K562 (cell line): ENCODE measurements around the gene BAIAP2. TPM values are rescaled to one million over a fixed set of nuclear protein-coding genes. Genes with fewer than 3 reads are reported as not detected.

ENCODE experiments used
- CHD2 ChIP-seq: IDR thresholded peaks from 2 replicates; pipeline ENCODE4 v1.6.1; 2011; ENCODE audit warnings: low read depth, low read length
- CTBP1 ChIP-seq: fragments of 450-650 bp; IDR thresholded peaks from 2 replicates; pipeline ENCODE4 v1.6.1; 2016; ENCODE audit warnings: borderline replicate concordance
- DACH1 ChIP-seq: fragments of 450-650 bp; IDR thresholded peaks from 2 replicates; pipeline ENCODE4 v1.6.1; 2018; ENCODE audit not compliant: partially characterized antibody
- HDAC1 ChIP-seq, 2 experiments: fragments of 450-650 bp; IDR thresholded peaks; 2 replicates each; pipeline ENCODE4 v1.6.1; 2016 to 2017; ENCODE audit warnings: inconsistent platforms in 1 of 2, mild to moderate bottlenecking in 1 of 2, moderate library complexity in 1 of 2
- HMG20B ChIP-seq: fragments of 250-450 bp; sonication (Bioruptor Pico); IDR thresholded peaks from 2 replicates; pipeline ENCODE4 v1.5.0; 2021; ENCODE audit warnings: mild to moderate bottlenecking
- KLF13 ChIP-seq: fragments of 450-650 bp; IDR thresholded peaks from 2 replicates; pipeline ENCODE4 v1.6.1; 2016; ENCODE audit warnings: missing genetic modification characterization, low read depth, mild to moderate bottlenecking, missing compliant biosample characterization, moderate library complexity, borderline replicate concordance
- SAFB ChIP-seq: fragments of 200-400 bp; formaldehyde crosslinking; IDR thresholded peaks from 2 replicates; pipeline ENCODE4 v1.6.1; 2017; ENCODE audit warnings: low read depth, low read length, borderline replicate concordance
- ZNF764 ChIP-seq: fragments of 250-450 bp; sonication (Bioruptor Pico); IDR thresholded peaks from 2 replicates; pipeline ENCODE4 v1.4.0; 2020; ENCODE audit warnings: low read depth, mild to moderate bottlenecking, moderate library complexity
- polyA plus RNA-seq, 8 experiments: library from polyadenylated mRNA; depleted of rRNA in 4 of 8; stranded (reverse) in 5 of 8; unstranded in 3 of 8; fragments of >200 nt; fragmentation: Nextera tagmentation in 2 of 8; fragmentation: Illumina TruSeq in 1 of 8; extraction: Ambion mirVana in 2 of 8; extraction: Trizol in 1 of 8; gene quantifications; 2 replicates each; pipeline versions ENCODE4 v1.2.1 to v1.2.3, GENCODE V29; 2011 to 2014; ENCODE audit warnings: inconsistent platforms in 1 of 8, missing spikeins in 1 of 8
- total RNA-seq, 7 experiments: library from RNA; depleted of rRNA in 6 of 7; stranded (reverse); fragments of >200 nt in 6 of 7; fragmentation: Illumina TruSeq in 2 of 7; extraction: Trizol in 2 of 7; gene quantifications; 2 replicates each; pipeline versions ENCODE4 v1.2.1 to v1.2.3, GENCODE V29; 2011 to 2021; ENCODE audit warnings: low replicate concordance in 1 of 7
- TF ChIP-seq, protein P1 (sequence below), 2 experiments: fragments of 450-650 bp in 1 of 2; sonication (generic) in 1 of 2; formaldehyde crosslinking; conservative IDR thresholded peaks; 2 replicates each; pipeline versions ENCODE4 v1.4.0 to v1.8.1; 2020 to 2022; ENCODE audit warnings: mild to moderate bottlenecking in 1 of 2, missing genetic modification reagents in 1 of 2
- TF ChIP-seq, protein P2 (sequence below): fragments of 250-450 bp; sonication (Bioruptor Pico); IDR thresholded peaks from 2 replicates; pipeline ENCODE4 v1.4.0; 2020
- TF ChIP-seq, protein P3 (sequence below), 2 experiments: fragments of 450-650 bp; formaldehyde crosslinking in 1 of 2; IDR thresholded peaks; 2 replicates each; pipeline versions ENCODE4 v1.4.0 to v1.6.1; 2014 to 2020; ENCODE audit warnings: mild to moderate bottlenecking in 2 of 2, borderline replicate concordance in 1 of 2, low read depth in 1 of 2

The BAIAP2 gene
- total and polyA plus RNA-seq, 9 of the 15 experiments (the other 6 are each of a cell fraction or from before 2014, with no cell fraction given), result 2.3 to 51.6 (median 18.4) TPM

DNA sequence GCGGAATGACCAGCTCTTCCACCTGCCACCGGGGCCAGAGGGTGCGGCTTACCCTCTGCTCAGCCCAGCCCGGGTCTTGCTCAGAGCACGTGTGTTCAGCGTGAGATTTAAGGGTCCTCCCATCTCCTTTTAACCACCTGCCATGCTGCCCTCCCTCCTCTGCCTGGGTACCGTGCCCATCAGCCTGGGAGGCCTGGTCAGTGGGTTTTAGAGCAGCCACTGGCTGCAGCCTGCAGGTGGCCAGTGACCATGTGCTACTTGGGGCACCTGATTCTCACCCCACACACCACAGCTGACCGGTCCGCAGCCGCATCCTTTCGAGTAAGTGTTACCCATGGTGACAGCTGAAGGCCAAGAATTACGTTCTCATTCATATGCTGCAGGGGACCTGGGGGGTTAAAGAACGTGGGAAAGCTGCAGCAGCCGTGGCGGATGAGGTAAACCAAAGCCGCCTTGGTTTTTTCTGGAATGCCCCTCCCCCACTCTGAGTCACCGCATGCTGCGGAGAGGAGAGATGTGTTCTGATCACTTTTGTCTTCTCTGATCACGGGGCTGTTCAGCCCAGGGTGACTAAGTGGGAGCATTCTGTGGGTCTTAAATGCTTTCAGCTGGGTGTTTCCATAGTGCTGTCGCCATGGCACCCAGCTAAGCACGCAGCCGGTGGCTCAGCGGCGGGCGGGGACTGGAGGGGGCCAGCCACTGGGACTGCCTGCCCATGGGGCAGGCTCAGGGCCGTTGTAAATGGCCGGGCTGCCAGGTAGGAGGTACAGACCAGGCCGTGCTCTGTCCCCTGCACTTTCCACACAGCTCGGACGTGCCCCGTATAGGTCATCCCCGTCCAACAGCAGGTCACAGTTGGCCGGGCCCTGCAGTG is 59.8 kb downstream of the BAIAP2 start (continued):
- TF ChIP-seq, protein P1, sequence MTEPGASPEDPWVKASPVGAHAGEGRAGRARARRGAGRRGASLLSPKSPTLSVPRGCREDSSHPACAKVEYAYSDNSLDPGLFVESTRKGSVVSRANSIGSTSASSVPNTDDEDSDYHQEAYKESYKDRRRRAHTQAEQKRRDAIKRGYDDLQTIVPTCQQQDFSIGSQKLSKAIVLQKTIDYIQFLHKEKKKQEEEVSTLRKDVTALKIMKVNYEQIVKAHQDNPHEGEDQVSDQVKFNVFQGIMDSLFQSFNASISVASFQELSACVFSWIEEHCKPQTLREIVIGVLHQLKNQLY (CRISPR knock-in tag; conservative IDR thresholded peaks at IDR 0.05), result no peak
- TF ChIP-seq ZNF764 (no peak), KLF13 (tag) (no peak), DACH1 (peak; percentile 93), SAFB (no peak), CTBP1 (peak; percentile 84), HMG20B (CRISPR knock-in tag) (no peak), HDAC1 (IDR thresholded peaks at IDR 0.05) (peak in 1 of 2 experiments; percentile 96; a peak in 2 of 4 replicates), CHD2 (peak; percentile 40)
- TF ChIP-seq, protein P2, sequence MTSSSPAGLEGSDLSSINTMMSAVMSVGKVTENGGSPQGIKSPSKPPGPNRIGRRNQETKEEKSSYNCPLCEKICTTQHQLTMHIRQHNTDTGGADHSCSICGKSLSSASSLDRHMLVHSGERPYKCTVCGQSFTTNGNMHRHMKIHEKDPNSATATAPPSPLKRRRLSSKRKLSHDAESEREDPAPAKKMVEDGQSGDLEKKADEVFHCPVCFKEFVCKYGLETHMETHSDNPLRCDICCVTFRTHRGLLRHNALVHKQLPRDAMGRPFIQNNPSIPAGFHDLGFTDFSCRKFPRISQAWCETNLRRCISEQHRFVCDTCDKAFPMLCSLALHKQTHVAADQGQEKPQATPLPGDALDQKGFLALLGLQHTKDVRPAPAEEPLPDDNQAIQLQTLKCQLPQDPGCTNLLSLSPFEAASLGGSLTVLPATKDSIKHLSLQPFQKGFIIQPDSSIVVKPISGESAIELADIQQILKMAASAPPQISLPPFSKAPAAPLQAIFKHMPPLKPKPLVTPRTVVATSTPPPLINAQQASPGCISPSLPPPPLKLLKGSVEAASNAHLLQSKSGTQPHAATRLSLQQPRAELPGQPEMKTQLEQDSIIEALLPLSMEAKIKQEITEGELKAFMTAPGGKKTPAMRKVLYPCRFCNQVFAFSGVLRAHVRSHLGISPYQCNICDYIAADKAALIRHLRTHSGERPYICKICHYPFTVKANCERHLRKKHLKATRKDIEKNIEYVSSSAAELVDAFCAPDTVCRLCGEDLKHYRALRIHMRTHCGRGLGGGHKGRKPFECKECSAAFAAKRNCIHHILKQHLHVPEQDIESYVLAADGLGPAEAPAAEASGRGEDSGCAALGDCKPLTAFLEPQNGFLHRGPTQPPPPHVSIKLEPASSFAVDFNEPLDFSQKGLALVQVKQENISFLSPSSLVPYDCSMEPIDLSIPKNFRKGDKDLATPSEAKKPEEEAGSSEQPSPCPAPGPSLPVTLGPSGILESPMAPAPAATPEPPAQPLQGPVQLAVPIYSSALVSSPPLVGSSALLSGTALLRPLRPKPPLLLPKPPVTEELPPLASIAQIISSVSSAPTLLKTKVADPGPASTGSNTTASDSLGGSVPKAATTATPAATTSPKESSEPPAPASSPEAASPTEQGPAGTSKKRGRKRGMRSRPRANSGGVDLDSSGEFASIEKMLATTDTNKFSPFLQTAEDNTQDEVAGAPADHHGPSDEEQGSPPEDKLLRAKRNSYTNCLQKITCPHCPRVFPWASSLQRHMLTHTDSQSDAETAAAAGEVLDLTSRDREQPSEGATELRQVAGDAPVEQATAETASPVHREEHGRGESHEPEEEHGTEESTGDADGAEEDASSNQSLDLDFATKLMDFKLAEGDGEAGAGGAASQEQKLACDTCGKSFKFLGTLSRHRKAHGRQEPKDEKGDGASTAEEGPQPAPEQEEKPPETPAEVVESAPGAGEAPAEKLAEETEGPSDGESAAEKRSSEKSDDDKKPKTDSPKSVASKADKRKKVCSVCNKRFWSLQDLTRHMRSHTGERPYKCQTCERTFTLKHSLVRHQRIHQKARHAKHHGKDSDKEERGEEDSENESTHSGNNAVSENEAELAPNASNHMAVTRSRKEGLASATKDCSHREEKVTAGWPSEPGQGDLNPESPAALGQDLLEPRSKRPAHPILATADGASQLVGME (CRISPR knock-in tag), result no peak
- TF ChIP-seq, protein P3, sequence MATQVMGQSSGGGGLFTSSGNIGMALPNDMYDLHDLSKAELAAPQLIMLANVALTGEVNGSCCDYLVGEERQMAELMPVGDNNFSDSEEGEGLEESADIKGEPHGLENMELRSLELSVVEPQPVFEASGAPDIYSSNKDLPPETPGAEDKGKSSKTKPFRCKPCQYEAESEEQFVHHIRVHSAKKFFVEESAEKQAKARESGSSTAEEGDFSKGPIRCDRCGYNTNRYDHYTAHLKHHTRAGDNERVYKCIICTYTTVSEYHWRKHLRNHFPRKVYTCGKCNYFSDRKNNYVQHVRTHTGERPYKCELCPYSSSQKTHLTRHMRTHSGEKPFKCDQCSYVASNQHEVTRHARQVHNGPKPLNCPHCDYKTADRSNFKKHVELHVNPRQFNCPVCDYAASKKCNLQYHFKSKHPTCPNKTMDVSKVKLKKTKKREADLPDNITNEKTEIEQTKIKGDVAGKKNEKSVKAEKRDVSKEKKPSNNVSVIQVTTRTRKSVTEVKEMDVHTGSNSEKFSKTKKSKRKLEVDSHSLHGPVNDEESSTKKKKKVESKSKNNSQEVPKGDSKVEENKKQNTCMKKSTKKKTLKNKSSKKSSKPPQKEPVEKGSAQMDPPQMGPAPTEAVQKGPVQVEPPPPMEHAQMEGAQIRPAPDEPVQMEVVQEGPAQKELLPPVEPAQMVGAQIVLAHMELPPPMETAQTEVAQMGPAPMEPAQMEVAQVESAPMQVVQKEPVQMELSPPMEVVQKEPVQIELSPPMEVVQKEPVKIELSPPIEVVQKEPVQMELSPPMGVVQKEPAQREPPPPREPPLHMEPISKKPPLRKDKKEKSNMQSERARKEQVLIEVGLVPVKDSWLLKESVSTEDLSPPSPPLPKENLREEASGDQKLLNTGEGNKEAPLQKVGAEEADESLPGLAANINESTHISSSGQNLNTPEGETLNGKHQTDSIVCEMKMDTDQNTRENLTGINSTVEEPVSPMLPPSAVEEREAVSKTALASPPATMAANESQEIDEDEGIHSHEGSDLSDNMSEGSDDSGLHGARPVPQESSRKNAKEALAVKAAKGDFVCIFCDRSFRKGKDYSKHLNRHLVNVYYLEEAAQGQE (IDR thresholded peaks at IDR 0.05; ENCODE audit: borderline replicate concordance), result peak; percentile 33; the same call in 1 of the 2 replicates
- TF ChIP-seq, protein P3 (CRISPR knock-in tag; IDR thresholded peaks at IDR 0.05; ENCODE audit: low read depth), result no peak
